ENCODE results near the gene FARP1.

FARP1 gene

DNA sequence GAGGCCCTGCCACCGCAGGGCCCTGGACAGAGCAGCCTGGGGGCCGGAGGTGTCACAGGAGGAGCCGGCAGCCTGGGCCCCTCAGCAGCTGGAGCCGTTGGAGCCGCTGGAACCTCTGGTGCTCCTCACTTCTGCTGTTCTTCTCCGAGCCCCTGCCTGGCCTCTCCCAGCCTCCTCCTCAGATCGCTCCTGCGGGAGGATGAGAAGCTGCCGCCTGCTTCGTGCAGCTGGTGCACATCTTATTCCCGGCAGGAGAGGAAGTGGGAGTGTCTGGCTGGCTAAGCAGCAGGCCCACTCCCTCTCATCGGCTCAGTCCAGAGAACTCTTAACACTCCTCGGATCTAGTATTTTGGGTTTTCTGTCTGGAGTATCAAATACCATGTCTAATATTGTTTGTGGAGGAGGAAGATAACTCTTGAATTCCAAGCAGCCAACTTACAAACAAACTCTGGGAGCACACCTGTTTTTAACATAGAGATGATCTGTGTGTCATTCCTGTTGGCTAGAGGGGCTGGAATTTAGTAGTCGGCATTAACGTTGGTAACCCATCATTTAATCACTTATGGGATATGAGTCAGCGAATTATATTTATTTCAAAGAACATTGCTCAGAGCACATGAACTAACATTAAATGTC lies 71.2 kb downstream of the FARP1 start:
- peaks cover 44% of the 10 kb centered on the region for H3K4me1 ChIP-seq (ENCODE audit: insufficient read depth, poor library complexity, severe bottlenecking)
- H3K36me3 ChIP-seq (ENCODE audit: low read depth): peaks cover 9% of the 10 kb centered on the region
- DNase-seq (ENCODE audit: low spot score) (no peak), ATAC-seq (ENCODE audit: low read depth) (peak; percentile 70)
- TF ChIP-seq, protein P1, sequence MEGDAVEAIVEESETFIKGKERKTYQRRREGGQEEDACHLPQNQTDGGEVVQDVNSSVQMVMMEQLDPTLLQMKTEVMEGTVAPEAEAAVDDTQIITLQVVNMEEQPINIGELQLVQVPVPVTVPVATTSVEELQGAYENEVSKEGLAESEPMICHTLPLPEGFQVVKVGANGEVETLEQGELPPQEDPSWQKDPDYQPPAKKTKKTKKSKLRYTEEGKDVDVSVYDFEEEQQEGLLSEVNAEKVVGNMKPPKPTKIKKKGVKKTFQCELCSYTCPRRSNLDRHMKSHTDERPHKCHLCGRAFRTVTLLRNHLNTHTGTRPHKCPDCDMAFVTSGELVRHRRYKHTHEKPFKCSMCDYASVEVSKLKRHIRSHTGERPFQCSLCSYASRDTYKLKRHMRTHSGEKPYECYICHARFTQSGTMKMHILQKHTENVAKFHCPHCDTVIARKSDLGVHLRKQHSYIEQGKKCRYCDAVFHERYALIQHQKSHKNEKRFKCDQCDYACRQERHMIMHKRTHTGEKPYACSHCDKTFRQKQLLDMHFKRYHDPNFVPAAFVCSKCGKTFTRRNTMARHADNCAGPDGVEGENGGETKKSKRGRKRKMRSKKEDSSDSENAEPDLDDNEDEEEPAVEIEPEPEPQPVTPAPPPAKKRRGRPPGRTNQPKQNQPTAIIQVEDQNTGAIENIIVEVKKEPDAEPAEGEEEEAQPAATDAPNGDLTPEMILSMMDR (IDR thresholded peaks at IDR 0.05; ENCODE audit: poor library complexity, severe bottlenecking): no peak
- no peaks in the 10 kb centered on the region for H3K9me3 ChIP-seq (ENCODE audit: severe bottlenecking)
- no peak overlapping the region for H3K4me3 ChIP-seq (ENCODE audit: severe bottlenecking)
- peak overlapping the region; percentile 72 for H3K27ac ChIP-seq (ENCODE audit: poor library complexity, severe bottlenecking)
- no peaks in the 10 kb centered on the region for H3K27me3 ChIP-seq (ENCODE audit: insufficient read depth, poor library complexity, severe bottlenecking)

DNA sequence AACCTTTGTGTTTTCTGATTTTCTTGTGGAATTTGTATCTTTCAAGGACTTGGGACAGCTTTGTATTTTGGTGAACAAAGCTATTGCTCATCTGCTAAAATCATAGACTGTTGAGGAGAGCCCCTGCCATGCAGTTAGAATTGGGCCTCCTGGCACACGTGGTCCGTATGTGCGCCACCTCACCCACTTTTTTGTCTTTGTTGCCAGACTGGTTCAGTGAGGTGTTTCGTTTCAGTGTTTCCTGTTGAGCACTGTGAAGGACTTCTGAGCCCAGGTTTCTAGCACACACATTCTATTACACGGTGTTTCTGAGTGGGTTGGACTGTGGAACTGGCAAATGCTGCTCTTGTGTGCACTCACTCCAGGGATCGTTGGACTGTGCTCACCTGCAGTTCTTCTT lies 71.8 kb downstream of the FARP1 start:
- H3K36me3 ChIP-seq (ENCODE audit: low read depth): peaks cover 9% of the 10 kb centered on the region
- H3K4me1 ChIP-seq (ENCODE audit: insufficient read depth, poor library complexity, severe bottlenecking): peaks cover 44% of the 10 kb centered on the region
- H3K27ac ChIP-seq (ENCODE audit: poor library complexity, severe bottlenecking): peak overlapping the region; percentile 72
- TF ChIP-seq, protein P1 (IDR thresholded peaks at IDR 0.05; ENCODE audit: poor library complexity, severe bottlenecking): no peak
- ATAC-seq (ENCODE audit: low read depth): peak; percentile 89
- H3K4me3 ChIP-seq (ENCODE audit: severe bottlenecking): no peak overlapping the region
- DNase-seq (ENCODE audit: low spot score): no peak
- H3K9me3 ChIP-seq (ENCODE audit: severe bottlenecking): no peaks in the 10 kb centered on the region
- no peaks in the 10 kb centered on the region for H3K27me3 ChIP-seq (ENCODE audit: insufficient read depth, poor library complexity, severe bottlenecking)

DNA sequence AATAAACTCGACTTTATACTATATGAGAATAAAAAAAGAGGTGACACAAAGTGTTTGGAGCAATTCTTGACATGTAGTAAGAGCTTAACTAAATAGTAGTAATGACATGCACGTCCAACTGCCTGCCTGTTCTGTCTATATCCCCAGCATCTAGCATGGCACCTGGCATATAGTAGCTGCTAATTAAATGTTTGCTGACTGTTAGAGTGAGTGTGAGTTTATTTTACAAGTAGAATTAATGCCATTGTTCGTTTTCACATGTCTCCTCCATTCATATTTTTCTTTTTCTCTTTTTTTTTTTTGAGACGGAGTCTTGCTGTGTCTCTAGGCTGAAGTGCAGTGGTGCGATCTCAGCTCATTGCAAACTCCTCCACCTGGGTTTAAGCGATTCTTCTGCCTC lies 72.6 kb downstream of the FARP1 start:
- Histone ChIP-seq H3K27me3 (ENCODE audit: insufficient read depth, poor library complexity, severe bottlenecking) (no peaks in the 10 kb centered on the region), H3K4me1 (ENCODE audit: insufficient read depth, poor library complexity, severe bottlenecking) (peaks cover 36% of the 10 kb centered on the region), H3K27ac (ENCODE audit: poor library complexity, severe bottlenecking) (peak overlapping the region; percentile 72), H3K36me3 (ENCODE audit: low read depth) (peaks cover 9% of the 10 kb centered on the region), H3K9me3 (ENCODE audit: severe bottlenecking) (no peaks in the 10 kb centered on the region), H3K4me3 (ENCODE audit: severe bottlenecking) (no peak overlapping the region)
- no peak for ATAC-seq (ENCODE audit: low read depth)
- TF ChIP-seq, protein P1 (IDR thresholded peaks at IDR 0.05; ENCODE audit: poor library complexity, severe bottlenecking): no peak
- DNase-seq (ENCODE audit: low spot score): no peak

DNA sequence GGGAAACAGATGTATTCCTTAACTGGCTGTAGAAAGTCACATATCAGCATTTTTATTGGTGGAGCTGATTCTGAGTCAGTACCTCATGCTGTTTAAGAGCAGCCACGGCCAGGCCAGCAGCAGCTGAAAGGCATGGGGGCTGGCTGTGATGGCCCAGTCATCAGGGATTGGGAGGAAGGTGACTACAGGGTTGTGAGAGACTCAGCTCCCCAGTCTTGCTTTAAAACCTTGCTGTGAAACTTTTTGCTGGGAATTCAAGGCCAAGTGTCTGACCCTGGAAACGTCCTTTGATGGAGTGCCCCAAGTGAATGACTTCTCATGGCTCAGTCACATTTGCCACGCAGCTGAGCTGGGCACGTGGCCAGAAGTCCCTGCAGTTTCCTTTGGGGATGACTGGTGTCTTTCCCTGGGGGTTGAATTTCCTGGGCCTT lies 73.3 kb downstream of the FARP1 start:
- peaks cover 32% of the 10 kb centered on the region for H3K4me1 ChIP-seq (ENCODE audit: insufficient read depth, poor library complexity, severe bottlenecking)
- no peak for ATAC-seq (ENCODE audit: low read depth)

More for the DNA sequence above, 73.3 kb downstream of the FARP1 start:
- peak overlapping the region; percentile 72 for H3K27ac ChIP-seq (ENCODE audit: poor library complexity, severe bottlenecking)
- no peaks in the 10 kb centered on the region for H3K9me3 ChIP-seq (ENCODE audit: severe bottlenecking)
- H3K36me3 ChIP-seq (ENCODE audit: low read depth): peaks cover 9% of the 10 kb centered on the region
- no peak for DNase-seq (ENCODE audit: low spot score)
- TF ChIP-seq, protein P1 (IDR thresholded peaks at IDR 0.05; ENCODE audit: poor library complexity, severe bottlenecking): no peak
- H3K4me3 ChIP-seq (ENCODE audit: severe bottlenecking): no peak overlapping the region
- no peaks in the 10 kb centered on the region for H3K27me3 ChIP-seq (ENCODE audit: insufficient read depth, poor library complexity, severe bottlenecking)

Data from RWPE2 (cell line).